H7 (cell line): Measurements from ENCODE around the gene ETV6. TPM values are rescaled to one million over a fixed set of nuclear protein-coding genes. Genes with fewer than 3 reads are reported as not detected.

Experiments
- DNase-seq: peaks from one replicate; pipeline ENCODE4 v3.0.0; 2012
- H3K27me3 ChIP-seq: 2 replicates; pipeline ENCODE4 v1.6.0; 2011; ENCODE audit warnings: mild to moderate bottlenecking, low read length; ENCODE audit not compliant: control insufficient read depth, insufficient read depth
- H3K36me3 ChIP-seq: replicated peaks from 2 replicates; pipeline ENCODE4 v1.5.1; 2011; ENCODE audit warnings: low read length; ENCODE audit not compliant: control insufficient read depth, insufficient read depth
- H3K4me3 ChIP-seq: 2 replicates; pipeline ENCODE4 v1.5.1; 2011; ENCODE audit warnings: low read depth, mild to moderate bottlenecking, control low read depth, low read length, moderate library complexity; ENCODE audit not compliant: insufficient read depth
- total RNA-seq: library from RNA; depleted of rRNA; stranded (reverse); fragments of >200 nt; shearing (Covaris generic); gene quantifications from 2 replicates; pipeline ENCODE4 v1.2.3, GENCODE V29; 2014

The ETV6 gene
- total RNA-seq, 1 experiment from 2014 or later: 5.7 TPM

DNA sequence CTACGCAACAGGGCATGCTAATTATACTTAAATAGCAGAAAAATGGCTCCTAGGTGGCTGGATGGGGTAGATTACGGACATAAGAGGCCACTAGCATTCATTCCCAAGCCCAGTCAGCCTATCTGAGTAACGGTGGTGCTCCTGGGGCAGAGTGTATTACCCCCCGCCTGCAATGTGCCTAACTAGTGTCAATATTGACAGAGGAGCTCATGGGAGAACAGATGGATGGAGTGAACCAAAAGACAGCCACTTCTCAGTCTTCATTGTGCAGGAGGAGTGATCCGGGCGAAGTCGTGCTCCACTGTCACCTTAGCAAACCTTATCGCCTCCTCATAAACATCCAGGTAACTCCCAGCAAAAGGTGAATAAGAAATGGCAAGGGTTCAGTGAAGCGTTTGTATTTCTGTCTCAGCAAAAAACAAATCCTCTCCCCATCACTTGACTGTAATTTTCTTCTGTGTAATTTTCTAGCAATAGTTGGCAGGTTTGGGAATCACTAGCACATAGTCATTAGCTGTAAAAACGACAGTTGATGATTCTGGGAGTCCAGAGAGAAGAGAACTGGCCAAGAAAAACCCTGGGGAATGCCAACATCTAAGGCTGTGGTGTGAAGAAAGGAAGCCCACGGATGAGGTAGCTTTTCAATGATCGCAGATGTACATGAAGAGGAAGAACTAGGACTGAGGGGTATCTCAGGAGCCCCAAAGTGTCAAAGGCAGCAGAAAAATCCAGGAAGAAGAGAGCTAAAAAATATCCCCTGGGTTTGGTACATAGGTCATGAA, 294.6 kb downstream of the ETV6 start:
- H3K4me3 ChIP-seq: no peak overlapping the region
- no peaks in the 10 kb centered on the region for H3K27me3 ChIP-seq
- DNase-seq: no peak
- H3K36me3 ChIP-seq: no peaks in the 10 kb centered on the region
